Right atrium auricular region (tissue), 2 donors: ENCODE measurements around the gene SLC1A6. TPM values are rescaled to one million over a fixed set of nuclear protein-coding genes. Genes with fewer than 3 reads are reported as not detected.

Experiments
- DNase-seq: peaks from one replicate; pipeline ENCODE4 v3.0.0-alpha.2; 2019; ENCODE audit warnings: low spot score
- H3K27ac ChIP-seq, 2 donors: fragments of 200-600 bp; sonication (generic); 1 replicate in 1 of 2; 2 replicates in 1 of 2; pipeline ENCODE4 v1.5.1; 2016 to 2019
- H3K27me3 ChIP-seq, 2 donors: fragments of 200-600 bp; sonication (generic); one replicate each; pipeline versions ENCODE4 v1.5.1 to v1.6.0; 2017 to 2019
- H3K36me3 ChIP-seq: fragments of 200-600 bp; sonication (generic); one replicate; pipeline ENCODE4 v1.5.1; 2016
- H3K4me1 ChIP-seq, 2 donors: fragments of 200-600 bp; sonication (generic); one replicate each; pipeline versions ENCODE4 v1.5.1 to v1.6.0; 2017 to 2019
- H3K4me3 ChIP-seq, 2 donors: fragments of 200-600 bp; sonication (generic); 1 replicate in 1 of 2; 2 replicates in 1 of 2; pipeline ENCODE4 v1.5.1; 2017 to 2019; ENCODE audit warnings: mild to moderate bottlenecking in 1 of 2, moderate library complexity in 1 of 2
- H3K9me3 ChIP-seq, 2 donors: fragments of 200-600 bp; sonication (generic); one replicate each; pipeline ENCODE4 v1.5.1; 2019
- CTCF ChIP-seq, 2 donors: fragments of 200-600 bp; sonication (generic); IDR thresholded peaks; one replicate each; pipeline ENCODE4 v1.5.1; 2019; ENCODE audit warnings: antibody characterized with exemption in 2 of 2
- total RNA-seq, 2 donors: library from RNA; depleted of rRNA; stranded (reverse); fragments of >200 nt; gene quantifications; one replicate each; pipeline ENCODE4 v1.1.0, GENCODE V29; 2016

Gene SLC1A6
- total RNA-seq, 2 donors from 2014 or later: not detected

GRCh38 chr19:14992780-14993179, 13.1 kb upstream of the SLC1A6 start:
- Histone ChIP-seq H3K36me3 (no peaks in the 10 kb centered on the region), H3K27ac (no peak overlapping the region), H3K9me3 (no peaks in the 10 kb centered on the region), H3K27me3 (no peaks in the 10 kb centered on the region), H3K4me1 (no peaks in the 10 kb centered on the region), H3K4me3 (no peak overlapping the region)
- DNase-seq: no peak
- no peak for TF ChIP-seq CTCF (IDR thresholded peaks at IDR 0.05)

- Histone ChIP-seq H3K27me3 (peaks cover 4% of the 10 kb centered on the region in 2 donors), H3K27ac (no peak overlapping the region), H3K36me3 (no peaks in the 10 kb centered on the region), H3K4me1 (no peaks in the 10 kb centered on the region), H3K9me3 (no peaks in the 10 kb centered on the region), H3K4me3 (no peak overlapping the region)
- TF ChIP-seq CTCF (IDR thresholded peaks at IDR 0.05): no peak
- no peak for DNase-seq
Observed at GRCh38 chr19:14985133-14985532, 5.5 kb upstream of the SLC1A6 start.

- Histone ChIP-seq H3K27ac (no peak overlapping the region), H3K4me1 (peaks cover 0 to 5% of the 10 kb centered on the region in 2 donors), H3K9me3 (no peaks in the 10 kb centered on the region), H3K27me3 (peaks cover 9 to 17% of the 10 kb centered on the region in 2 donors), H3K4me3 (no peak overlapping the region), H3K36me3 (no peaks in the 10 kb centered on the region)
- no peak for DNase-seq
- TF ChIP-seq CTCF (IDR thresholded peaks at IDR 0.05): no peak
Observed at GRCh38 chr19:14978161-14978776, 1.4 kb downstream of the SLC1A6 start.

DNA sequence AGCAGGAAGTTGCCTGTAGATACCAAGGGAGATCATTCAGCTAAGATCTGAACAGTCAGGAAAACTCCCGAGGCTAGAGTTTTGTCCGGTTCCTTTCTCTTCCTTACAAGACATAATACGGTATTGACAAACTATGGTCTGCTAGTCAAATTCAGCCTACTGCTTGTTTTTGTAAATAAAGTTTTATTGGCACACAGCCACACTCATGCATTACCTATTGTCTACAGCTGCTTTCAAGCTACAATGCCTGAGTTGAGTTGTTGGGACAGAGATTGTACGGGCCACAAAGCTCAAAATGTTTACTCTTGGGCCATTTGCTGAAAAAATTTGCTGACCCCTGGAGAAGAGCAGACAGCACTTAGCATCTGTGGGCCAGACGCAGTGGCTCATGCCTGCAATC, 2.5 kb downstream of the SLC1A6 start:
- Histone ChIP-seq H3K9me3 (no peaks in the 10 kb centered on the region), H3K27me3 (peaks cover 9 to 17% of the 10 kb centered on the region in 2 donors), H3K4me1 (peaks cover 0 to 5% of the 10 kb centered on the region in 2 donors), H3K4me3 (no peak overlapping the region), H3K27ac (no peak overlapping the region), H3K36me3 (no peaks in the 10 kb centered on the region)
- no peak for DNase-seq
- no peak for TF ChIP-seq CTCF (IDR thresholded peaks at IDR 0.05)

DNA sequence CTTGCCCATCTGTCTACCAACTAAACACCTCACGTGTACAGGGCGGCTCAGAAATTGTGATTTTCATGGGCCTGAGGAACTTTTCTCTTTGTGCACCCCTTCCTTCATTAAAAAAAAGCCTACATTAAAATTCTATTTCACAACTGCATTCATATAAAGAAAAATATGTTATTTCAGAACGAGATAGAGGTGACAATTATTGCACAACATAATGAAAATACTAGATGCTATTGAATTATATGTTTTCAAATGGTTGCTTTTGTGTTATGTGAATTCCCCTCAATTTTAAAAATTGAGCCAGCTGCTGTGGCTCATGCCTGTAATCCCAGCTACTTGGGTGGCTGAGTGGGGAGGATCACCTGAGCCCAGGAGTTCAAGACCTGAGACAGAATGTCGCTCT, 5.2 kb downstream of the SLC1A6 start:
- Histone ChIP-seq H3K9me3 (no peaks in the 10 kb centered on the region), H3K4me1 (peaks cover 0 to under 1% of the 10 kb centered on the region in 2 donors), H3K36me3 (no peaks in the 10 kb centered on the region), H3K27me3 (peaks cover 3 to 8% of the 10 kb centered on the region in 2 donors), H3K27ac (no peak overlapping the region), H3K4me3 (no peak overlapping the region)
- no peak for TF ChIP-seq CTCF (IDR thresholded peaks at IDR 0.05)
- DNase-seq: no peak

- H3K27me3 ChIP-seq: no peaks in the 10 kb centered on the region
- no peak for DNase-seq
- TF ChIP-seq CTCF (IDR thresholded peaks at IDR 0.05): no peak
- H3K4me1 ChIP-seq: no peaks in the 10 kb centered on the region
- H3K27ac ChIP-seq: no peak overlapping the region
- H3K9me3 ChIP-seq: no peaks in the 10 kb centered on the region
- H3K36me3 ChIP-seq: no peaks in the 10 kb centered on the region
- H3K4me3 ChIP-seq: no peak overlapping the region
Observed at GRCh38 chr19:14972676-14973075, 7.0 kb downstream of the SLC1A6 start.
